NCI-H2081 treated with DMSO at 0.1 percent for 48 hours (cell line): ENCODE data around the gene PSMG4.

Experiments used
- DNase-seq: peaks from one replicate; lab custom pipeline; 2025; lab: John Stamatoyannopoulos, UW

Gene PSMG4

GRCh38 chr6:3251462-3252314 is 7.1 kb upstream of the PSMG4 start:
- DNase-seq, result peak; percentile 67

GRCh38 chr6:3252369-3252768 is 6.4 kb upstream of the PSMG4 start:
- DNase-seq, result no peak

- DNase-seq, result no peak
These were observed 5.7 kb upstream of the PSMG4 start for GRCh38 chr6:3252861-3253596.

- no peak for DNase-seq
These were observed 5.2 kb upstream of the PSMG4 start for GRCh38 chr6:3253597-3253961.

- DNase-seq, result no peak
These were observed 546 bp upstream of the PSMG4 start for GRCh38 chr6:3258201-3258600.

GRCh38 chr6:3259491-3259958 is 778 bp downstream of the PSMG4 start:
- no peak for DNase-seq

GRCh38 chr6:3260296-3260695 is 1.5 kb downstream of the PSMG4 start:
- DNase-seq, result no peak

GRCh38 chr6:3260772-3261517 is 2.2 kb downstream of the PSMG4 start:
- no peak for DNase-seq

GRCh38 chr6:3261518-3261820 is 2.7 kb downstream of the PSMG4 start:
- no peak for DNase-seq

GRCh38 chr6:3261921-3262320 is 3.2 kb downstream of the PSMG4 start:
- DNase-seq, result no peak

GRCh38 chr6:3263096-3263495 is 4.3 kb downstream of the PSMG4 start:
- no peak for DNase-seq

GRCh38 chr6:3264356-3264755 is 5.6 kb downstream of the PSMG4 start:
- no peak for DNase-seq

- DNase-seq, result no peak
These were observed 6.9 kb downstream of the PSMG4 start for GRCh38 chr6:3265671-3266070.

- DNase-seq, result no peak
These were observed 7.4 kb downstream of the PSMG4 start for GRCh38 chr6:3266170-3266569.

GRCh38 chr6:3267162-3267561 is 8.4 kb downstream of the PSMG4 start:
- no peak for DNase-seq

- no peak for DNase-seq
These were observed 9.9 kb downstream of the PSMG4 start for GRCh38 chr6:3268680-3269079.

- no peak for DNase-seq
These were observed 10.7 kb downstream of the PSMG4 start for GRCh38 chr6:3269281-3269975.

- no peak for DNase-seq
These were observed 11.5 kb downstream of the PSMG4 start for GRCh38 chr6:3270258-3270657.

- no peak for DNase-seq
These were observed 13.0 kb downstream of the PSMG4 start for GRCh38 chr6:3271756-3272155.

GRCh38 chr6:3272911-3273547 is 14.3 kb downstream of the PSMG4 start:
- no peak for DNase-seq

GRCh38 chr6:3273707-3274521 is 15.2 kb downstream of the PSMG4 start:
- no peak for DNase-seq
